SU-DHL-6 (cell line): Measurements from ENCODE around the gene SLC25A52.

Experiments
- H2AFZ ChIP-seq: fragments of 200-600 bp; sonication (generic); 2 replicates; pipeline ENCODE4 v1.6.1; 2014; ENCODE audit warnings: low read depth, mild to moderate bottlenecking, moderate library complexity, mixed read lengths, antibody characterized with exemption, low read length; ENCODE audit not compliant: severe bottlenecking
- H3F3A ChIP-seq: fragments of 200-600 bp; shearing (Covaris generic); 2 replicates; pipeline ENCODE4 v1.6.0; 2016; ENCODE audit warnings: antibody characterized with exemption, mild to moderate bottlenecking; ENCODE audit not compliant: insufficient read depth
- H3K27ac ChIP-seq: fragments of 200-600 bp; sonication (generic); 2 replicates; pipeline ENCODE4 v1.5.1; 2016; ENCODE audit warnings: low read depth, mild to moderate bottlenecking, low read length, moderate library complexity, mixed read lengths
- H3K27me3 ChIP-seq: fragments of 200-600 bp; sonication (generic), shearing (Covaris generic); 2 replicates; pipeline ENCODE4 v1.6.0; 2014; ENCODE audit warnings: mild to moderate bottlenecking, low read length
- H3K36me3 ChIP-seq: fragments of 200-600 bp; sonication (generic); 2 replicates; pipeline ENCODE4 v1.6.1; 2014; ENCODE audit warnings: mild to moderate bottlenecking, low read length, mixed read lengths
- H3K4me2 ChIP-seq: fragments of 300-600, 200-600 bp; shearing (Covaris generic), sonication (generic); 2 replicates; pipeline ENCODE4 v1.6.0; 2014; ENCODE audit warnings: low read length, low read depth, mild to moderate bottlenecking; ENCODE audit not compliant: poor library complexity, severe bottlenecking
- H3K4me3 ChIP-seq: fragments of 200-600 bp; sonication (generic); 2 replicates; pipeline ENCODE4 v1.5.1; 2014; ENCODE audit warnings: antibody characterized with exemption, low read length, mild to moderate bottlenecking, mixed read lengths; ENCODE audit not compliant: insufficient read depth, poor library complexity, severe bottlenecking
- H3K79me2 ChIP-seq: fragments of 200-600 bp; sonication (generic); 2 replicates; pipeline ENCODE4 v1.6.1; 2014; ENCODE audit warnings: mild to moderate bottlenecking, low read length, moderate library complexity; ENCODE audit not compliant: insufficient read depth
- H3K9ac ChIP-seq: fragments of 200-600 bp; sonication (generic); 2 replicates; pipeline ENCODE4 v1.7.0; 2014; ENCODE audit warnings: mild to moderate bottlenecking, low read length
- H3K9me2 ChIP-seq: fragments of 200-600 bp; sonication (generic); replicated peaks from 2 replicates; pipeline ENCODE4 v1.6.1; 2014; ENCODE audit warnings: low read length; ENCODE audit not compliant: insufficient read depth
- H3K9me3 ChIP-seq: fragments of 200-600 bp; sonication (generic); 2 replicates; pipeline ENCODE4 v1.6.1; 2014; ENCODE audit warnings: low read length, mixed read lengths; ENCODE audit not compliant: insufficient read depth
- H4K20me1 ChIP-seq: fragments of 200-600 bp; sonication (generic); 2 replicates; pipeline ENCODE4 v1.6.1; 2014; ENCODE audit warnings: low read depth, mild to moderate bottlenecking, antibody characterized with exemption, low read length, moderate library complexity, mixed read lengths
- EZH2phosphoT487 ChIP-seq: fragments of 200-600 bp; sonication (generic), shearing (Covaris generic); conservative IDR thresholded peaks from 2 replicates; pipeline ENCODE4 v1.6.1; 2018; ENCODE audit warnings: mild to moderate bottlenecking, antibody characterized with exemption, low read length, moderate library complexity, mixed read lengths
- TF ChIP-seq, protein P1 (sequence below): fragments of 200-600 bp; sonication (generic); IDR thresholded peaks from one replicate; pipeline ENCODE4 v1.5.1; 2017; ENCODE audit warnings: antibody characterized with exemption, mild to moderate bottlenecking, low read length, moderate library complexity; ENCODE audit not compliant: insufficient read depth, poor library complexity, severe bottlenecking

Gene SLC25A52

GRCh38 chr18:31740180-31740579 is 20.5 kb downstream of the SLC25A52 start:
- H3K27ac ChIP-seq = no peak overlapping the region
- peak overlapping the region; percentile 30 for H2AFZ ChIP-seq
- TF ChIP-seq EZH2phosphoT487 = no peak
- TF ChIP-seq, protein P1, sequence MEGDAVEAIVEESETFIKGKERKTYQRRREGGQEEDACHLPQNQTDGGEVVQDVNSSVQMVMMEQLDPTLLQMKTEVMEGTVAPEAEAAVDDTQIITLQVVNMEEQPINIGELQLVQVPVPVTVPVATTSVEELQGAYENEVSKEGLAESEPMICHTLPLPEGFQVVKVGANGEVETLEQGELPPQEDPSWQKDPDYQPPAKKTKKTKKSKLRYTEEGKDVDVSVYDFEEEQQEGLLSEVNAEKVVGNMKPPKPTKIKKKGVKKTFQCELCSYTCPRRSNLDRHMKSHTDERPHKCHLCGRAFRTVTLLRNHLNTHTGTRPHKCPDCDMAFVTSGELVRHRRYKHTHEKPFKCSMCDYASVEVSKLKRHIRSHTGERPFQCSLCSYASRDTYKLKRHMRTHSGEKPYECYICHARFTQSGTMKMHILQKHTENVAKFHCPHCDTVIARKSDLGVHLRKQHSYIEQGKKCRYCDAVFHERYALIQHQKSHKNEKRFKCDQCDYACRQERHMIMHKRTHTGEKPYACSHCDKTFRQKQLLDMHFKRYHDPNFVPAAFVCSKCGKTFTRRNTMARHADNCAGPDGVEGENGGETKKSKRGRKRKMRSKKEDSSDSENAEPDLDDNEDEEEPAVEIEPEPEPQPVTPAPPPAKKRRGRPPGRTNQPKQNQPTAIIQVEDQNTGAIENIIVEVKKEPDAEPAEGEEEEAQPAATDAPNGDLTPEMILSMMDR = no peak
- H4K20me1 ChIP-seq = no peaks in the 10 kb centered on the region
- H3K79me2 ChIP-seq = no peaks in the 10 kb centered on the region
- no peak overlapping the region for H3K4me2 ChIP-seq
- no peaks in the 10 kb centered on the region for H3K9me2 ChIP-seq
- no peaks in the 10 kb centered on the region for H3F3A ChIP-seq
- no peaks in the 10 kb centered on the region for H3K9me3 ChIP-seq
- no peak overlapping the region for H3K4me3 ChIP-seq
- H3K36me3 ChIP-seq = no peaks in the 10 kb centered on the region
- H3K27me3 ChIP-seq = no peaks in the 10 kb centered on the region
- H3K9ac ChIP-seq = no peak overlapping the region

DNA sequence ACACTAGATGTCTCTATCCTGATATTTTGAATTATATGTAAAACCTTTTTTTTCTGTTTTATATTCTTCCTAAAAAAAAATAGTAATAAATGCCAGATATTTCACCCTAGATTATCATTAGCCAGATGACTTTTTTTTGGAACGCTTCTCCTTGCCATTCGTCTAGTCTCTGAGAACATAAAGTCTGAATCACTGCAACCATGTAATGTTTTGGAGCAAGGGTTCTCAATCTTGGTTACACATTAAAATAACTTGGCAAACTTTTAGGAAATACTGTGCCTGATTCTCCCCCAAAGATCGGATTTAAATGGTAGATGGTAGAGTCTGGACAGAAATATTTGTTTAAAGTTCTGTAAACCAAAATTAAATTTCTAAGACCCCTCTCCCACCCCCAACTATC is 21.0 kb downstream of the SLC25A52 start:
- no peak overlapping the region for H3K27ac ChIP-seq
- H2AFZ ChIP-seq = peak overlapping the region; percentile 30
- H3K9me2 ChIP-seq = no peaks in the 10 kb centered on the region
- no peak overlapping the region for H3K4me3 ChIP-seq
- H3K36me3 ChIP-seq = no peaks in the 10 kb centered on the region
- no peaks in the 10 kb centered on the region for H3K27me3 ChIP-seq
- H3K79me2 ChIP-seq = no peaks in the 10 kb centered on the region
- H3F3A ChIP-seq = no peaks in the 10 kb centered on the region
- H3K9me3 ChIP-seq = no peaks in the 10 kb centered on the region
- TF ChIP-seq, protein P1 = no peak
- TF ChIP-seq EZH2phosphoT487 = no peak
- H4K20me1 ChIP-seq = no peaks in the 10 kb centered on the region
- no peak overlapping the region for H3K4me2 ChIP-seq
- H3K9ac ChIP-seq = no peak overlapping the region

DNA sequence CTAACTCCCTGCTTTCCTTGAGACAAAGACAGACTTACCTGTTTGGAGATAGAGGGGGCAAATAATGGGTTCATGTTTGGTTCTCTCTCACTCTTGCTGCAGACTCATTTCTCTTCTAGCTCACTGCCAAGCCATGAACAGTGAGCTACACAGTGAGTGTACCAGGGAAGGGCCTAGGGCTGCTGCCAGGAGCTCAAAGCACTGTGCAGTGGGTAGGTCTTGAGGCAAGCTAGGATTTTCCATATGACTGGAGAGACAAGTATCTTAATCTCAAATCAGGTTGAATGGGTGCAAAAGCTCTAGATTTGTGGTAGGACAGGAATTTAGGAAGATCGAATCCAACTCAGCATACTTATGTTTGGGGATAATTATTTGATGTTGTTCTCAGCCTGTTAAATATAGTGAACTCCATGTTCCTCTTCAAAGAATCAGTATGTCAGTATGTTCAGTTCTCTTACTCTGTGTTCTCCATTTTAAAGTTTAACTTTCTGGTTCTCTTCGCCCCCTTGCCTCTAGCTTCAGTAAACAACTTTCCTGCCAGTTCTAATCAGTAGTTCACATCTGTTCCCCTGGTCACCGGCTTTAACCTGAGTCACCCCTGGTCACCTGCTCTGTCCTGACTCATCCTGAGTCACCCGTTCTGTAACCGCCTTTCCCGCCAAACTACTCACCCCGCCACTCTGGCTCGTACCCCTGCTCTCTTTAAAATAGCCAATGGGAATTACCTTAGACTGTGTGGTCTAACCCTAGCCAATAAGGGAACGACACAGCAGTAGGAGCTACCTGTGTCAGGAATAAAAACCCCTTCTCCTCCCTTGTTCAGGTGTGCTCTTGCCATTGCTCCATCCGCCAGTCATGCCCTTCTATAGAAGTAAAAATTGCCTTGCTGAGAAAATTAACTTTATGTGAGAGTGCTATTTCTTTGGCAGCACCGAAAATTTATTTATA is 21.9 kb downstream of the SLC25A52 start:
- no peak for TF ChIP-seq EZH2phosphoT487
- TF ChIP-seq, protein P1 = no peak
- no peaks in the 10 kb centered on the region for H3K9me2 ChIP-seq
- no peak overlapping the region for H3K27ac ChIP-seq
- H4K20me1 ChIP-seq = no peaks in the 10 kb centered on the region
- no peaks in the 10 kb centered on the region for H3K79me2 ChIP-seq
- no peaks in the 10 kb centered on the region for H3K27me3 ChIP-seq
- no peaks in the 10 kb centered on the region for H3K36me3 ChIP-seq
- no peak overlapping the region for H3K9ac ChIP-seq
- H3K4me2 ChIP-seq = no peak overlapping the region
- no peak overlapping the region for H2AFZ ChIP-seq
- H3F3A ChIP-seq = no peaks in the 10 kb centered on the region
- no peaks in the 10 kb centered on the region for H3K9me3 ChIP-seq
- no peak overlapping the region for H3K4me3 ChIP-seq
